Chondrocyte (in vitro differentiated cells): ENCODE results near the gene TGM3. TPM values are rescaled to one million over a fixed set of nuclear protein-coding genes. Genes with fewer than 3 reads are reported as not detected.

ENCODE experiments used
- DNase-seq: peaks from one replicate; pipeline ENCODE4 v3.0.0; 2021; ENCODE audit warnings: mixed read lengths, low spot score
- H3K27ac Mint-ChIP-seq: one replicate; pipeline ENCODE4 v1.8.0; 2021; ENCODE audit warnings: mild to moderate bottlenecking, moderate library complexity, mixed read lengths; ENCODE audit not compliant: unreplicated experiment
- H3K27me3 Mint-ChIP-seq: 2 replicates; pipeline ENCODE4 v1.8.0; 2021; ENCODE audit warnings: low read depth, mixed read lengths
- H3K36me3 Mint-ChIP-seq: 2 replicates; pipeline ENCODE4 v1.8.0; 2021; ENCODE audit warnings: low read depth, mixed read lengths
- H3K4me1 Mint-ChIP-seq: 2 replicates; pipeline ENCODE4 v1.8.0; 2021; ENCODE audit warnings: low read depth, mild to moderate bottlenecking, mixed read lengths
- H3K4me3 Mint-ChIP-seq: one replicate; pipeline ENCODE4 v1.8.0; 2021; ENCODE audit warnings: mild to moderate bottlenecking, moderate library complexity, mixed read lengths; ENCODE audit not compliant: unreplicated experiment
- H3K9me3 Mint-ChIP-seq: 2 replicates; pipeline ENCODE4 v1.8.0; 2021; ENCODE audit warnings: low read depth, mixed read lengths
- CTCF ChIP-seq: fragments of 200-600 bp; sonication (generic); IDR thresholded peaks from 2 replicates; pipeline ENCODE4 v1.5.0; 2021; ENCODE audit warnings: antibody characterized with exemption, mild to moderate bottlenecking, moderate library complexity
- total RNA-seq: library from RNA; stranded (reverse); gene quantifications from 3 replicates; pipeline ENCODE4 v1.2.1, GENCODE V29; 2021

TGM3 gene
- total RNA-seq, 1 donor from 2014 or later: not detected

GRCh38 chr20:2276015-2276414, 19.8 kb upstream of the TGM3 start:
- TF ChIP-seq CTCF: no peak
- H3K27ac Mint-ChIP-seq: no peak overlapping the region
- no peaks in the 10 kb centered on the region for H3K36me3 Mint-ChIP-seq
- no peak overlapping the region for H3K4me3 Mint-ChIP-seq
- H3K27me3 Mint-ChIP-seq: peaks cover 13% of the 10 kb centered on the region
- no peaks in the 10 kb centered on the region for H3K4me1 Mint-ChIP-seq
- H3K9me3 Mint-ChIP-seq: no peaks in the 10 kb centered on the region
- DNase-seq: no peak

GRCh38 chr20:2279253-2279779, 16.5 kb upstream of the TGM3 start:
- Mint-ChIP-seq H3K27ac (no peak overlapping the region), H3K4me1 (no peaks in the 10 kb centered on the region), H3K4me3 (no peak overlapping the region), H3K9me3 (no peaks in the 10 kb centered on the region), H3K36me3 (no peaks in the 10 kb centered on the region), H3K27me3 (peaks cover 12% of the 10 kb centered on the region)
- TF ChIP-seq CTCF: no peak
- no peak for DNase-seq

GRCh38 chr20:2280082-2280481, 15.7 kb upstream of the TGM3 start:
- no peak for DNase-seq
- H3K9me3 Mint-ChIP-seq: no peaks in the 10 kb centered on the region
- peaks cover 10% of the 10 kb centered on the region for H3K27me3 Mint-ChIP-seq
- no peak for TF ChIP-seq CTCF
- H3K4me3 Mint-ChIP-seq: no peak overlapping the region
- no peaks in the 10 kb centered on the region for H3K4me1 Mint-ChIP-seq
- no peaks in the 10 kb centered on the region for H3K36me3 Mint-ChIP-seq
- H3K27ac Mint-ChIP-seq: no peak overlapping the region

GRCh38 chr20:2281563-2281962, 14.2 kb upstream of the TGM3 start:
- Mint-ChIP-seq H3K27ac (no peak overlapping the region), H3K4me3 (no peak overlapping the region), H3K9me3 (no peaks in the 10 kb centered on the region), H3K36me3 (no peaks in the 10 kb centered on the region), H3K4me1 (no peaks in the 10 kb centered on the region), H3K27me3 (peaks cover 4% of the 10 kb centered on the region)
- DNase-seq: no peak
- TF ChIP-seq CTCF: no peak

GRCh38 chr20:2282181-2282580, 13.6 kb upstream of the TGM3 start:
- Mint-ChIP-seq H3K4me3 (no peak overlapping the region), H3K27me3 (peaks cover 4% of the 10 kb centered on the region), H3K36me3 (no peaks in the 10 kb centered on the region), H3K9me3 (no peaks in the 10 kb centered on the region), H3K4me1 (no peaks in the 10 kb centered on the region), H3K27ac (no peak overlapping the region)
- peak; percentile 33 for DNase-seq
- TF ChIP-seq CTCF: no peak
